Fibroblast of lung (primary cell): ENCODE data around the gene XRCC4. TPM values are rescaled to one million over a fixed set of nuclear protein-coding genes. Genes with fewer than 3 reads are reported as not detected.

Experiments
- DNase-seq, 2 donors: peaks; one replicate each; pipeline versions ENCODE4 v3.0.0 to v3.0.0-alpha.2; 2010; ENCODE audit warnings: low read depth in 2 of 2
- H2AFZ ChIP-seq: 2 replicates; pipeline ENCODE4 v1.5.1; 2012; ENCODE audit warnings: low read length, control low read depth, inconsistent platforms
- H3K27ac ChIP-seq: 2 replicates; pipeline ENCODE4 v1.5.1; 2011; ENCODE audit warnings: low read length, control low read depth; ENCODE audit not compliant: insufficient read depth
- H3K27me3 ChIP-seq: 2 replicates; pipeline ENCODE4 v1.5.1; 2011; ENCODE audit warnings: mild to moderate bottlenecking, low read length; ENCODE audit not compliant: control insufficient read depth, insufficient read depth
- H3K36me3 ChIP-seq: 2 replicates; pipeline ENCODE4 v1.5.1; 2011; ENCODE audit warnings: low read length; ENCODE audit not compliant: control insufficient read depth, insufficient read depth
- H3K4me1 ChIP-seq: 2 replicates; pipeline ENCODE4 v1.5.1; 2011; ENCODE audit warnings: low read length; ENCODE audit not compliant: control insufficient read depth, insufficient read depth; ENCODE audit errors: extremely low read depth
- H3K4me2 ChIP-seq: 2 replicates; pipeline ENCODE4 v1.5.1; 2011; ENCODE audit warnings: low read length, control low read depth; ENCODE audit not compliant: insufficient read depth; ENCODE audit errors: extremely low read depth
- H3K4me3 ChIP-seq, 4 experiments: fragments of 200-600 bp in 1 of 4; sonication (generic) in 1 of 4; replicated peaks in 1 of 4; 2 replicates each; pipeline ENCODE4 v1.5.1; 2011 to 2016; ENCODE audit warnings: low read length in 4 of 4, low read depth in 3 of 4, mild to moderate bottlenecking in 3 of 4, control low read depth in 2 of 4, inconsistent platforms in 1 of 4, mixed read lengths in 1 of 4; ENCODE audit not compliant: insufficient read depth in 1 of 4; ENCODE audit errors: control extremely low read depth in 1 of 4
- H3K79me2 ChIP-seq: 2 replicates; pipeline ENCODE4 v1.5.1; 2012; ENCODE audit warnings: mild to moderate bottlenecking, low read length, inconsistent platforms; ENCODE audit not compliant: control insufficient read depth, insufficient read depth
- H3K9ac ChIP-seq: 2 replicates; pipeline ENCODE4 v1.5.1; 2011; ENCODE audit warnings: mild to moderate bottlenecking, low read length, control low read depth; ENCODE audit not compliant: insufficient read depth
- H3K9me3 ChIP-seq: 2 replicates; pipeline ENCODE4 v1.5.1; 2012; ENCODE audit warnings: low read depth, low read length; ENCODE audit not compliant: control insufficient read depth, insufficient read depth
- H4K20me1 ChIP-seq: 2 replicates; pipeline ENCODE4 v1.5.1; 2011; ENCODE audit warnings: low read length; ENCODE audit not compliant: control insufficient read depth, insufficient read depth; ENCODE audit errors: extremely low read depth
- EZH2 ChIP-seq: IDR thresholded peaks from 2 replicates; pipeline ENCODE4 v1.5.1; 2012; ENCODE audit warnings: low read length, control low read depth, mild to moderate bottlenecking; ENCODE audit errors: missing control alignments
- polyA plus RNA-seq, 2 donors: library from polyadenylated mRNA; depleted of rRNA in 1 of 2; stranded (reverse) in 1 of 2; unstranded in 1 of 2; fragments of >200 nt; gene quantifications; 2 replicates each; pipeline ENCODE4 v1.2.1, GENCODE V29; 2011 to 2012; ENCODE audit warnings: missing spikeins in 1 of 2
- total RNA-seq: library from RNA; depleted of rRNA; stranded (reverse); fragments of >200 nt; gene quantifications from 2 replicates; pipeline ENCODE4 v1.2.1, GENCODE V29; 2014
- TF ChIP-seq, protein P1 (sequence below), 2 donors: IDR thresholded peaks in 1 of 2; conservative IDR thresholded peaks in 1 of 2; 1 replicate in 1 of 2; 2 replicates in 1 of 2; pipeline ENCODE4 v1.5.1; 2011 to 2012; ENCODE audit warnings: low read length in 2 of 2, control low read depth in 1 of 2, inconsistent platforms in 1 of 2, low read depth in 1 of 2, mild to moderate bottlenecking in 1 of 2

Gene XRCC4
- total and polyA plus RNA-seq, 2 donors (not counting 1 experiment from before 2014, with no cell fraction given) = 7.5 to 7.6 TPM

- peak overlapping the region; percentile 37 for H3K4me2 ChIP-seq
- H3K9me3 ChIP-seq = no peaks in the 10 kb centered on the region
- no peak overlapping the region for H3K4me3 ChIP-seq
- no peaks in the 10 kb centered on the region for H3K27me3 ChIP-seq
- no peak overlapping the region for H2AFZ ChIP-seq
- no peak for TF ChIP-seq EZH2
- no peak for DNase-seq
- peaks cover 14% of the 10 kb centered on the region for H3K4me1 ChIP-seq
- H3K27ac ChIP-seq = peak overlapping the region; percentile 58
- no peaks in the 10 kb centered on the region for H3K79me2 ChIP-seq
- H4K20me1 ChIP-seq = no peaks in the 10 kb centered on the region
- no peaks in the 10 kb centered on the region for H3K36me3 ChIP-seq
- no peak overlapping the region for H3K9ac ChIP-seq
These were observed 299.1 kb downstream of the XRCC4 start for GRCh38 chr5:83376461-83376860.

- Histone ChIP-seq H3K36me3 (no peaks in the 10 kb centered on the region), H3K4me3 (no peak overlapping the region), H3K79me2 (no peaks in the 10 kb centered on the region), H2AFZ (no peak overlapping the region), H3K27me3 (no peaks in the 10 kb centered on the region), H3K9ac (no peak overlapping the region), H4K20me1 (no peaks in the 10 kb centered on the region), H3K27ac (peak overlapping the region; percentile 67), H3K4me2 (peak overlapping the region; percentile 46), H3K4me1 (peaks cover 14% of the 10 kb centered on the region), H3K9me3 (no peaks in the 10 kb centered on the region)
- DNase-seq = peak; percentile 77 to 91
- TF ChIP-seq, protein P1, sequence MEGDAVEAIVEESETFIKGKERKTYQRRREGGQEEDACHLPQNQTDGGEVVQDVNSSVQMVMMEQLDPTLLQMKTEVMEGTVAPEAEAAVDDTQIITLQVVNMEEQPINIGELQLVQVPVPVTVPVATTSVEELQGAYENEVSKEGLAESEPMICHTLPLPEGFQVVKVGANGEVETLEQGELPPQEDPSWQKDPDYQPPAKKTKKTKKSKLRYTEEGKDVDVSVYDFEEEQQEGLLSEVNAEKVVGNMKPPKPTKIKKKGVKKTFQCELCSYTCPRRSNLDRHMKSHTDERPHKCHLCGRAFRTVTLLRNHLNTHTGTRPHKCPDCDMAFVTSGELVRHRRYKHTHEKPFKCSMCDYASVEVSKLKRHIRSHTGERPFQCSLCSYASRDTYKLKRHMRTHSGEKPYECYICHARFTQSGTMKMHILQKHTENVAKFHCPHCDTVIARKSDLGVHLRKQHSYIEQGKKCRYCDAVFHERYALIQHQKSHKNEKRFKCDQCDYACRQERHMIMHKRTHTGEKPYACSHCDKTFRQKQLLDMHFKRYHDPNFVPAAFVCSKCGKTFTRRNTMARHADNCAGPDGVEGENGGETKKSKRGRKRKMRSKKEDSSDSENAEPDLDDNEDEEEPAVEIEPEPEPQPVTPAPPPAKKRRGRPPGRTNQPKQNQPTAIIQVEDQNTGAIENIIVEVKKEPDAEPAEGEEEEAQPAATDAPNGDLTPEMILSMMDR (conservative IDR thresholded peaks at IDR 0.05 in 1 of 2, IDR thresholded peaks at IDR 0.05 in 1 of 2; ENCODE audit: low read depth in 1 of 2, low read length in 2 of 2) = no peak
- TF ChIP-seq EZH2 = no peak
These were observed 300.0 kb downstream of the XRCC4 start for GRCh38 chr5:83377131-83377865.

DNA sequence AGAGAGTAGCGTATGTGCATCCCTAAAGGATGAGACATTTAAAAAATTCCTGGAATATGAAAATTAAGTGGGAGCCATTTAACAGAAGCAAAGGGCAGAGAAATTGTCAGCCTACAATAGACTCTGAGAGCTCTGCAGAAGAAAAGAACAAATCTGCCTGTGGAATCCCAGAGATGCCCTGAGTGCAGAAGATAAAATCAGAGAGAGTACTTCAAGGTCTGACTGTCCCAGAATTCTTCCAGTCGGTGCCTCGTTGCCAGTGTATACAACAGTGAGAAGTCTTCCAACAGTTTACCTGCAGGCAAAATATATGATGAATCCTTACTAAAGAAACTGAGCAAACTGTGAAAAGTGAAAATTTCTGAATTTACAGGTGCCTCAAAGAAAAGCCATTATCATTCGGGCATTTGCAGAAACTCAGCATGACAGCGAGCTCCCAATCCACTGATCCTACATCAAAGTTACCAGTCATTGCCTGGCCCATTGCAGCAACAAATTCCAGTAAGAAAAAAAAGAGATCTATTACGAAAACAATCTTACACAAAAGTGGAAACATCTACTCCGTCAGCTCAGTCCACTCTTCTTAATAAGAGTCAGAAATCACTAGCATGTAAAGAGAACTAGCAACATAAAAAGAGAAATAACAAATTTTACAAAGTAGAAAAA, 301.4 kb downstream of the XRCC4 start:
- Histone ChIP-seq H3K79me2 (no peaks in the 10 kb centered on the region), H3K4me1 (peaks cover 14% of the 10 kb centered on the region), H4K20me1 (no peaks in the 10 kb centered on the region), H3K36me3 (no peaks in the 10 kb centered on the region), H3K27ac (no peak overlapping the region), H3K9me3 (no peaks in the 10 kb centered on the region), H3K4me3 (no peak overlapping the region), H3K9ac (no peak overlapping the region), H3K27me3 (no peaks in the 10 kb centered on the region), H2AFZ (no peak overlapping the region), H3K4me2 (no peak overlapping the region)
- TF ChIP-seq, protein P1 (conservative IDR thresholded peaks at IDR 0.05 in 1 of 2, IDR thresholded peaks at IDR 0.05 in 1 of 2; ENCODE audit: low read depth in 1 of 2, low read length in 2 of 2) = no peak
- no peak for TF ChIP-seq EZH2
- no peak for DNase-seq
